GM19395 (cell line): Measurements from ENCODE around the gene BCKDK.
"Not testable (repeated sequence)": the region's sequence is repeated elsewhere in the genome, so short reads cannot be mapped to it uniquely, and the experiment has no call there.

Experiments used
- ATAC-seq: cut with Tn5 transposase; IDR thresholded peaks from one replicate; pipeline ENCODE4 v1.9.1; 2021; ENCODE audit warnings: mild to moderate bottlenecking, moderate library complexity; ENCODE audit not compliant: unreplicated experiment

The BCKDK gene

GRCh38 chr16:31094424-31095120 lies 13.6 kb upstream of the BCKDK start, which contains the start of gene VKORC1:
Gene VKORC1 (minus strand): TSS chr16:31094797. CDS start chr16:31094729, 68 bp downstream.
- peak; percentile 88 for ATAC-seq

- no peak for ATAC-seq
These were observed 8.1 kb upstream of the BCKDK start for GRCh38 chr16:31099860-31100638.

GRCh38 chr16:31100876-31101641 lies 7.1 kb upstream of the BCKDK start:
- not testable (repeated sequence) for ATAC-seq

GRCh38 chr16:31105677-31106213 lies 2.4 kb upstream of the BCKDK start:
- no peak for ATAC-seq

GRCh38 chr16:31106509-31107464 lies 1.4 kb upstream of the BCKDK start:
- ATAC-seq = no peak

- peak; percentile 76 for ATAC-seq
These were observed 720 bp upstream of the BCKDK start for GRCh38 chr16:31107465-31107867.

GRCh38 chr16:31108794-31109558 lies 790 bp downstream of the BCKDK start:
- no peak for ATAC-seq

- no peak for ATAC-seq
These were observed 1.4 kb downstream of the BCKDK start for GRCh38 chr16:31109622-31110021.

- ATAC-seq = no peak
These were observed 2.2 kb downstream of the BCKDK start for GRCh38 chr16:31110106-31111034.

- no peak for ATAC-seq
These were observed 3.8 kb downstream of the BCKDK start for GRCh38 chr16:31111881-31112466.

- no peak for ATAC-seq
These were observed 4.5 kb downstream of the BCKDK start for GRCh38 chr16:31112711-31113110.

GRCh38 chr16:31113121-31114120 lies 5.2 kb downstream of the BCKDK start:
- no peak for ATAC-seq

GRCh38 chr16:31114468-31114867 lies 6.3 kb downstream of the BCKDK start:
- ATAC-seq = no peak

GRCh38 chr16:31117384-31118222 lies 9.4 kb downstream of the BCKDK start, which contains the start of gene KAT8:
Gene KAT8 (plus strand): TSS chr16:31117664. CDS start chr16:31117682, 18 bp downstream.
- peak; percentile 91 for ATAC-seq
